ENCODE data around the gene DCD. TPM values are rescaled to one million over a fixed set of nuclear protein-coding genes. Genes with fewer than 3 reads are reported as not detected.

Gene DCD
- total and polyA plus RNA-seq, 9 of the 15 experiments (the other 6 are each of a cell fraction or from before 2014, with no cell fraction given), result not detected

DNA sequence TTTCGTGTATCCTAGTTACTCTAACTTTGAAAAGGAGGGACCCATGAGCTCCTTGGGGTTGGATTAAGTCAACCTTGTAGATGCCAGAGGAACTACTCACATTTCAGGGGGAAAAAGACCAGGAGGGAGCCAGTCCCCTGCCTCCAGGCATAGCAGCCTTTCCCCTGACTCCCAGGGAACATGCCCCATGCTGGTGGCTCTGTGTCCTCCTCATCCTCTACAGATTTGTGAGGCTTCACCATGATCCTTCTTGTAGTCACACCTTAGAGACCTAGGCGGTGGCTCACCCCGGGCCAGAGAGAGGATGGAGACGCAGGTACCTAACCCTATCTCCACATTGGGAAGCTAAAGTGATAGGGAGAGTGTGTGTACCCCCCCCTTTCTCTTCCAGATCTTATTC, 43.7 kb downstream of the DCD start:
- Histone ChIP-seq H3K9me3 (replicated peaks; ENCODE audit: control insufficient read depth, insufficient read depth, low read depth, low read length) (no peaks in the 10 kb centered on the region), H3K27ac (ENCODE audit: extremely low read depth, low read depth, low read length) (no peak overlapping the region), H2AFZ (ENCODE audit: low read depth, low read length) (no peak overlapping the region), H3K27me3 (ENCODE audit: control insufficient read depth in 2 of 2, insufficient read depth in 2 of 2, low read length in 2 of 2) (peaks cover 0 to 5% of the 10 kb centered on the region in 2 experiments; a peak in 2 of 5 replicates), H3K36me3 (ENCODE audit: control insufficient read depth, insufficient read depth, low read length) (no peaks in the 10 kb centered on the region), H3K79me2 (ENCODE audit: control insufficient read depth, insufficient read depth, low read length) (no peaks in the 10 kb centered on the region), H3K4me1 (replicated peaks in 1 of 2; ENCODE audit: control insufficient read depth in 2 of 2, insufficient read depth in 2 of 2, low read length in 2 of 2) (no peaks in the 10 kb centered on the region), H3K9me1 (ENCODE audit: control insufficient read depth, insufficient read depth, low read length) (no peaks in the 10 kb centered on the region), H3K9ac (ENCODE audit: insufficient read depth in 1 of 2, low read depth in 2 of 2, low read length in 2 of 2) (no peak overlapping the region), H4K20me1 (replicated peaks; ENCODE audit: control insufficient read depth, insufficient read depth, low read length) (no peaks in the 10 kb centered on the region; the same call in 1 of the 2 replicates), H3K4me3 (no peak overlapping the region), H3K4me2 (ENCODE audit: insufficient read depth, low read length) (no peak overlapping the region)
- no peak for DNase-seq (ENCODE audit: extremely low read depth in 1 of 4, low spot score in 3 of 4)
- FAIRE-seq, result no peak
- ATAC-seq, result no peak
- WGBS (ENCODE audit: insufficient coverage, low coverage, missing lambda C conversion rate), result 8% methylated on average over 4 of the region's 4 CpGs
- ChIA-PET CTCF (ENCODE audit: low intra/inter-chr PET ratio) (no interaction called here), POLR2A (interaction anchor here (1.0 kb wide), 1 partner anchor 26 kb away, joined by 3 read pairs; no protein-coding TSS in a partner anchor)
- BruUV-seq (replicated peaks), result no TSS peak
- no peak for TF ChIP-seq ZNF431 (CRISPR knock-in tag; IDR thresholded peaks at IDR 0.05)
- no peak for TF ChIP-seq MAFF (IDR thresholded peaks at IDR 0.05; ENCODE audit: low read length)
- TF ChIP-seq SMAD3 (CRISPR knock-in tag; conservative IDR thresholded peaks at IDR 0.05), result no peak
- TF ChIP-seq, protein P1, sequence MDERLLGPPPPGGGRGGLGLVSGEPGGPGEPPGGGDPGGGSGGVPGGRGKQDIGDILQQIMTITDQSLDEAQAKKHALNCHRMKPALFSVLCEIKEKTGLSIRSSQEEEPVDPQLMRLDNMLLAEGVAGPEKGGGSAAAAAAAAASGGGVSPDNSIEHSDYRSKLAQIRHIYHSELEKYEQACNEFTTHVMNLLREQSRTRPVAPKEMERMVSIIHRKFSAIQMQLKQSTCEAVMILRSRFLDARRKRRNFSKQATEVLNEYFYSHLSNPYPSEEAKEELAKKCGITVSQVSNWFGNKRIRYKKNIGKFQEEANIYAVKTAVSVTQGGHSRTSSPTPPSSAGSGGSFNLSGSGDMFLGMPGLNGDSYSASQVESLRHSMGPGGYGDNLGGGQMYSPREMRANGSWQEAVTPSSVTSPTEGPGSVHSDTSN (CRISPR knock-in tag; IDR thresholded peaks at IDR 0.05; ENCODE audit: low read depth), result no peak
- TF ChIP-seq, protein P1 (tag; conservative IDR thresholded peaks at IDR 0.05; ENCODE audit: low read depth), result no peak
- TF ChIP-seq ZNF280A (IDR thresholded peaks at IDR 0.05; ENCODE audit: low read depth, partially characterized antibody), result no peak
- TF ChIP-seq CREB3 (tag; conservative IDR thresholded peaks at IDR 0.05; ENCODE audit: low read depth), result no peak
- no peak for TF ChIP-seq CTCF (IDR thresholded peaks at IDR 0.05 in 2 of 3, conservative IDR thresholded peaks at IDR 0.05 in 1 of 3; ENCODE audit: insufficient read depth in 2 of 3, low read depth in 1 of 3, low read length in 3 of 3)
- no peak for TF ChIP-seq FOXA1 (IDR thresholded peaks at IDR 0.05; ENCODE audit: borderline replicate concordance)
- intact Hi-C loops (cut with micrococcal nuclease) (loop anchor here (5.0 to 10.0 kb wide), 2 partner anchors 53 to 350 kb away; no protein-coding TSS in a partner anchor), in situ Hi-C loops (cut with MboI) (no loop called here)
